COR-L47 (cell line): ENCODE data around the gene PIP5K1B.
A peak's percentile ranks its signal among the peaks of the same experiment; 100 is the strongest.

Source experiments
- DNase-seq: peaks from one replicate; lab custom pipeline; 2025; lab: John Stamatoyannopoulos, UW

Gene PIP5K1B

GRCh38 chr9:68738358-68738757 lies 33.3 kb downstream of the PIP5K1B start:
- no peak for DNase-seq

- no peak for DNase-seq
Observed at GRCh38 chr9:68739621-68740174, 34.7 kb downstream of the PIP5K1B start.

- DNase-seq: no peak
Observed at GRCh38 chr9:68740561-68740960, 35.5 kb downstream of the PIP5K1B start.

GRCh38 chr9:68741234-68741633 lies 36.2 kb downstream of the PIP5K1B start:
- DNase-seq: no peak

- DNase-seq: no peak
Observed at GRCh38 chr9:68741704-68742332, 36.8 kb downstream of the PIP5K1B start.

GRCh38 chr9:68742333-68742730 lies 37.3 kb downstream of the PIP5K1B start:
- DNase-seq: no peak

GRCh38 chr9:68744426-68744825 lies 39.4 kb downstream of the PIP5K1B start:
- no peak for DNase-seq

- DNase-seq: no peak
Observed at GRCh38 chr9:68746525-68746924, 41.5 kb downstream of the PIP5K1B start.

GRCh38 chr9:68747043-68747533 lies 42.0 kb downstream of the PIP5K1B start:
- DNase-seq: no peak

- no peak for DNase-seq
Observed at GRCh38 chr9:68749135-68749534, 44.1 kb downstream of the PIP5K1B start.

- no peak for DNase-seq
Observed at GRCh38 chr9:68749579-68750159, 44.6 kb downstream of the PIP5K1B start.

- DNase-seq: peak; percentile 13
Observed at GRCh38 chr9:68750255-68750654, 45.2 kb downstream of the PIP5K1B start.

- no peak for DNase-seq
Observed at GRCh38 chr9:68750786-68751185, 45.7 kb downstream of the PIP5K1B start.

- no peak for DNase-seq
Observed at GRCh38 chr9:68751556-68751955, 46.5 kb downstream of the PIP5K1B start.

- no peak for DNase-seq
Observed at GRCh38 chr9:68755051-68755450, 50.0 kb downstream of the PIP5K1B start.

GRCh38 chr9:68755752-68756151 lies 50.7 kb downstream of the PIP5K1B start:
- no peak for DNase-seq

- no peak for DNase-seq
Observed at GRCh38 chr9:68759981-68760673, 55.1 kb downstream of the PIP5K1B start.

- no peak for DNase-seq
Observed at GRCh38 chr9:68760674-68761333, 55.8 kb downstream of the PIP5K1B start.

GRCh38 chr9:68762570-68762969 lies 57.5 kb downstream of the PIP5K1B start:
- no peak for DNase-seq

GRCh38 chr9:68763104-68763503 lies 58.1 kb downstream of the PIP5K1B start:
- no peak for DNase-seq

- no peak for DNase-seq
Observed at GRCh38 chr9:68768619-68769018, 63.6 kb downstream of the PIP5K1B start.

- no peak for DNase-seq
Observed at GRCh38 chr9:68769852-68770251, 64.8 kb downstream of the PIP5K1B start.
